ENCODE data around the gene NAA38. TPM values are rescaled to one million over a fixed set of nuclear protein-coding genes. Genes with fewer than 3 reads are reported as not detected.
A peak's percentile ranks its signal among the peaks of the same experiment; 100 is the strongest.

Gene NAA38
- total and polyA plus RNA-seq, 2 donors (not counting 1 experiment from before 2014, with no cell fraction given), result 20.0 to 80.5 TPM

DNA sequence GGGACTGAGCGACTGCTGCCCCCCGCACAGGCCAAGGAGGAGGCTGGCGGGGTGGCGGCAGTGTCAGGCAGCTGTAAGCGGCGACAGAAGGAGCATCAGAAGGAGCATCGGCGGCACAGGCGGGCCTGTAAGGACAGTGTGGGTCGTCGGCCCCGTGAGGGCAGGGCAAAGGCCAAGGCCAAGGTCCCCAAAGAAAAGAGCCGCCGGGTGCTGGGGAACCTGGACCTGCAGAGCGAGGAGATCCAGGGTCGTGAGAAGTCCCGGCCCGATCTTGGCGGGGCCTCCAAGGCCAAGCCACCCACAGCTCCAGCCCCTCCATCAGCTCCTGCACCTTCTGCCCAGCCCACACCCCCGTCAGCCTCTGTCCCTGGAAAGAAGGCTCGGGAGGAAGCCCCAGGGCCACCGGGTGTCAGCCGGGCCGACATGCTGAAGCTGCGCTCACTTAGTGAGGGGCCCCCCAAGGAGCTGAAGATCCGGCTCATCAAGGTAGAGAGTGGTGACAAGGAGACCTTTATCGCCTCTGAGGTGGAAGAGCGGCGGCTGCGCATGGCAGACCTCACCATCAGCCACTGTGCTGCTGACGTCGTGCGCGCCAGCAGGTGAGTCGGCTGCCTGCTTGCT, 8.1 kb downstream of the NAA38 start:
- intact Hi-C loops (cut with micrococcal nuclease), result loop anchor here (10.0 kb wide), 1 partner anchor 234 kb away; the partner anchor contains the start of gene FXR2
- H3K27me3 Mint-ChIP-seq, result no peaks in the 10 kb centered on the region
- ATAC-seq (ENCODE audit: low read depth) (no peak), DNase-seq (peak; percentile 49)
- H3K9me3 Mint-ChIP-seq (ENCODE audit: insufficient read depth), result no peaks in the 10 kb centered on the region
- H3K9me3 ChIP-seq (ENCODE audit: control extremely low read depth in 1 of 3, control insufficient read depth in 2 of 3, insufficient read depth in 1 of 3, low read length in 2 of 3), result no peaks in the 10 kb centered on the region
- peaks cover 82% of the 10 kb centered on the region for H4K20me1 ChIP-seq (ENCODE audit: control insufficient read depth, insufficient read depth, low read length, poor library complexity, severe bottlenecking)
- no peak overlapping the region for H3K4me3 ChIP-seq (ENCODE audit: control extremely low read depth in 1 of 5, extremely low read depth in 1 of 5, insufficient read depth in 1 of 5, low read depth in 2 of 5, low read length in 4 of 5)
- H3K27ac ChIP-seq (ENCODE audit: low read length in 2 of 2), result no peak overlapping the region
- WGBS (ENCODE audit: insufficient coverage), result 98% methylated on average over 35 of the region's 35 CpGs
- H3K4me2 ChIP-seq (replicated peaks; ENCODE audit: low read depth, low read length, poor library complexity, severe bottlenecking), result no peak overlapping the region
- CTCF ChIA-PET, result interaction anchor here (0.6 to 4.0 kb wide), 2 partner anchors 15 to 106 kb away, joined by 3 to 49 read pairs; partner anchors contain the start of gene KDM6B
- H2AFZ ChIP-seq (ENCODE audit: insufficient read depth, low read depth, low read length, poor library complexity, severe bottlenecking), result no peak overlapping the region
- H3K9ac ChIP-seq (ENCODE audit: low read length), result no peak overlapping the region
- H3K79me2 ChIP-seq (ENCODE audit: control insufficient read depth, insufficient read depth, low read length), result peaks cover 31% of the 10 kb centered on the region
- H3K4me3 Mint-ChIP-seq, result no peak overlapping the region
- POLR2A ChIA-PET, result no interaction called here
- H3K27ac Mint-ChIP-seq, result no peak overlapping the region
- H3K4me1 ChIP-seq (ENCODE audit: control insufficient read depth in 2 of 2, insufficient read depth in 2 of 2, low read length in 2 of 2), result peaks cover 17 to 33% of the 10 kb centered on the region in 2 donors
- H3K27me3 ChIP-seq (replicated peaks in 1 of 4; ENCODE audit: control extremely low read depth in 1 of 4, control insufficient read depth in 3 of 4, insufficient read depth in 4 of 4, low read length in 3 of 4), result no peaks in the 10 kb centered on the region
- H3K36me3 ChIP-seq (replicated peaks in 1 of 2; ENCODE audit: control extremely low read depth in 1 of 2, control insufficient read depth in 1 of 2, extremely low read depth in 1 of 2, insufficient read depth in 2 of 2, low read length in 1 of 2), result peaks cover 0 to 41% of the 10 kb centered on the region in 2 experiments
- TF ChIP-seq, protein P1, sequence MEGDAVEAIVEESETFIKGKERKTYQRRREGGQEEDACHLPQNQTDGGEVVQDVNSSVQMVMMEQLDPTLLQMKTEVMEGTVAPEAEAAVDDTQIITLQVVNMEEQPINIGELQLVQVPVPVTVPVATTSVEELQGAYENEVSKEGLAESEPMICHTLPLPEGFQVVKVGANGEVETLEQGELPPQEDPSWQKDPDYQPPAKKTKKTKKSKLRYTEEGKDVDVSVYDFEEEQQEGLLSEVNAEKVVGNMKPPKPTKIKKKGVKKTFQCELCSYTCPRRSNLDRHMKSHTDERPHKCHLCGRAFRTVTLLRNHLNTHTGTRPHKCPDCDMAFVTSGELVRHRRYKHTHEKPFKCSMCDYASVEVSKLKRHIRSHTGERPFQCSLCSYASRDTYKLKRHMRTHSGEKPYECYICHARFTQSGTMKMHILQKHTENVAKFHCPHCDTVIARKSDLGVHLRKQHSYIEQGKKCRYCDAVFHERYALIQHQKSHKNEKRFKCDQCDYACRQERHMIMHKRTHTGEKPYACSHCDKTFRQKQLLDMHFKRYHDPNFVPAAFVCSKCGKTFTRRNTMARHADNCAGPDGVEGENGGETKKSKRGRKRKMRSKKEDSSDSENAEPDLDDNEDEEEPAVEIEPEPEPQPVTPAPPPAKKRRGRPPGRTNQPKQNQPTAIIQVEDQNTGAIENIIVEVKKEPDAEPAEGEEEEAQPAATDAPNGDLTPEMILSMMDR (IDR thresholded peaks at IDR 0.05), result no peak
- TF ChIP-seq EZH2 (IDR thresholded peaks at IDR 0.05; ENCODE audit: borderline replicate concordance, insufficient read depth, low read depth, low read length, poor library complexity, severe bottlenecking), result no peak
- H3K4me1 Mint-ChIP-seq, result peaks cover 30% of the 10 kb centered on the region

DNA sequence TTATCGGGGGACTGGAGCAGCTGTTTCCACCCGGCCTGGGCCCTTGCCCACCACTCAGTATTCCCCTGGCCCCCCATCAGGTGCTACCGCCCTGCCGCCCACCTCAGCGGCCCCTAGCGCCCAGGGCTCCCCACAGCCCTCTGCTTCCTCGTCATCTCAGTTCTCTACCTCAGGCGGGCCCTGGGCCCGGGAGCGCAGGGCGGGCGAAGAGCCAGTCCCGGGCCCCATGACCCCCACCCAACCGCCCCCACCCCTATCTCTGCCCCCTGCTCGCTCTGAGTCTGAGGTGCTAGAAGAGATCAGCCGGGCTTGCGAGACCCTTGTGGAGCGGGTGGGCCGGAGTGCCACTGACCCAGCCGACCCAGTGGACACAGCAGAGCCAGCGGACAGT, 8.6 kb downstream of the NAA38 start:
- no peak for ATAC-seq (ENCODE audit: low read depth)
- H3K27me3 Mint-ChIP-seq, result no peaks in the 10 kb centered on the region
- no peak overlapping the region for H2AFZ ChIP-seq (ENCODE audit: insufficient read depth, low read depth, low read length, poor library complexity, severe bottlenecking)
- no peak for DNase-seq
- H3K9ac ChIP-seq (ENCODE audit: low read length), result no peak overlapping the region
- H3K79me2 ChIP-seq (ENCODE audit: control insufficient read depth, insufficient read depth, low read length), result peaks cover 31% of the 10 kb centered on the region
- peaks cover 0 to 41% of the 10 kb centered on the region in 2 experiments for H3K36me3 ChIP-seq (replicated peaks in 1 of 2; ENCODE audit: control extremely low read depth in 1 of 2, control insufficient read depth in 1 of 2, extremely low read depth in 1 of 2, insufficient read depth in 2 of 2, low read length in 1 of 2)
- no peak overlapping the region for H3K4me2 ChIP-seq (replicated peaks; ENCODE audit: low read depth, low read length, poor library complexity, severe bottlenecking)
- no peak for TF ChIP-seq EZH2 (IDR thresholded peaks at IDR 0.05; ENCODE audit: borderline replicate concordance, insufficient read depth, low read depth, low read length, poor library complexity, severe bottlenecking)
- TF ChIP-seq, protein P1 (IDR thresholded peaks at IDR 0.05), result no peak
- H3K9me3 Mint-ChIP-seq (ENCODE audit: insufficient read depth), result no peaks in the 10 kb centered on the region
- H3K27ac ChIP-seq (ENCODE audit: low read length in 2 of 2), result no peak overlapping the region
- H3K4me1 Mint-ChIP-seq, result peaks cover 30% of the 10 kb centered on the region
- CTCF ChIA-PET, result interaction anchor here (4.0 kb wide), 1 partner anchor 15 kb away, joined by 49 read pairs; the partner anchor contains the start of gene KDM6B
- H3K4me3 ChIP-seq (ENCODE audit: control extremely low read depth in 1 of 5, extremely low read depth in 1 of 5, insufficient read depth in 1 of 5, low read depth in 2 of 5, low read length in 4 of 5), result no peak overlapping the region
- 97% methylated on average over 12 of the region's 21 CpGs for WGBS (ENCODE audit: insufficient coverage)
- H3K27me3 ChIP-seq (replicated peaks in 1 of 4; ENCODE audit: control extremely low read depth in 1 of 4, control insufficient read depth in 3 of 4, insufficient read depth in 4 of 4, low read length in 3 of 4), result no peaks in the 10 kb centered on the region
- H4K20me1 ChIP-seq (ENCODE audit: control insufficient read depth, insufficient read depth, low read length, poor library complexity, severe bottlenecking), result peaks cover 84% of the 10 kb centered on the region
- intact Hi-C loops (cut with micrococcal nuclease), result loop anchor here (10.0 kb wide), 1 partner anchor 234 kb away; the partner anchor contains the start of gene FXR2
- POLR2A ChIA-PET, result no interaction called here
- no peak overlapping the region for H3K27ac Mint-ChIP-seq
- no peak overlapping the region for H3K4me3 Mint-ChIP-seq
- peaks cover 17 to 36% of the 10 kb centered on the region in 2 donors for H3K4me1 ChIP-seq (ENCODE audit: control insufficient read depth in 2 of 2, insufficient read depth in 2 of 2, low read length in 2 of 2)
- H3K9me3 ChIP-seq (ENCODE audit: control extremely low read depth in 1 of 3, control insufficient read depth in 2 of 3, insufficient read depth in 1 of 3, low read length in 2 of 3), result no peaks in the 10 kb centered on the region

All from B cell (primary cell).